H7 (cell line): ENCODE measurements around the gene SIGLEC5. TPM values are rescaled to one million over a fixed set of nuclear protein-coding genes. Genes with fewer than 3 reads are reported as not detected.

Experiments used
- DNase-seq: peaks from one replicate; pipeline ENCODE4 v3.0.0; 2012
- H3K27me3 ChIP-seq: 2 replicates; pipeline ENCODE4 v1.6.0; 2011; ENCODE audit warnings: mild to moderate bottlenecking, low read length; ENCODE audit not compliant: control insufficient read depth, insufficient read depth
- H3K36me3 ChIP-seq: replicated peaks from 2 replicates; pipeline ENCODE4 v1.5.1; 2011; ENCODE audit warnings: low read length; ENCODE audit not compliant: control insufficient read depth, insufficient read depth
- H3K4me3 ChIP-seq: 2 replicates; pipeline ENCODE4 v1.5.1; 2011; ENCODE audit warnings: low read depth, mild to moderate bottlenecking, control low read depth, low read length, moderate library complexity; ENCODE audit not compliant: insufficient read depth
- total RNA-seq: library from RNA; depleted of rRNA; stranded (reverse); fragments of >200 nt; shearing (Covaris generic); gene quantifications from 2 replicates; pipeline ENCODE4 v1.2.3, GENCODE V29; 2014

Gene SIGLEC5
- total RNA-seq, 1 experiment from 2014 or later = not detected

GRCh38 chr19:51644636-51645271, 14.6 kb upstream of the SIGLEC5 start:
- Histone ChIP-seq H3K27me3 (no peaks in the 10 kb centered on the region; the same call in 1 of the 2 replicates), H3K36me3 (no peaks in the 10 kb centered on the region), H3K4me3 (no peak overlapping the region)
- no peak for DNase-seq

GRCh38 chr19:51641648-51642047, 11.4 kb upstream of the SIGLEC5 start:
- DNase-seq = no peak
- no peaks in the 10 kb centered on the region; the same call in 1 of the 2 replicates for H3K27me3 ChIP-seq
- H3K36me3 ChIP-seq = no peaks in the 10 kb centered on the region
- H3K4me3 ChIP-seq = no peak overlapping the region

GRCh38 chr19:51640386-51640785, 10.2 kb upstream of the SIGLEC5 start:
- no peaks in the 10 kb centered on the region; the same call in 1 of the 2 replicates for H3K27me3 ChIP-seq

GRCh38 chr19:51639916-51640315, 9.7 kb upstream of the SIGLEC5 start:
- Histone ChIP-seq H3K4me3 (no peak overlapping the region), H3K36me3 (no peaks in the 10 kb centered on the region), H3K27me3 (no peaks in the 10 kb centered on the region)
- no peak for DNase-seq

More at GRCh38 chr19:51640386-51640785, 10.2 kb upstream of the SIGLEC5 start:
- DNase-seq = no peak
- Histone ChIP-seq H3K4me3 (no peak overlapping the region), H3K36me3 (no peaks in the 10 kb centered on the region)

- peak; percentile 64 for DNase-seq
- H3K36me3 ChIP-seq = no peaks in the 10 kb centered on the region
- no peak overlapping the region for H3K4me3 ChIP-seq
- H3K27me3 ChIP-seq = no peaks in the 10 kb centered on the region
Measured at GRCh38 chr19:51637362-51637978, 7.3 kb upstream of the SIGLEC5 start.

- Histone ChIP-seq H3K27me3 (no peaks in the 10 kb centered on the region), H3K4me3 (no peak overlapping the region), H3K36me3 (no peaks in the 10 kb centered on the region)
- DNase-seq = no peak
Measured at GRCh38 chr19:51632126-51632525, 1.9 kb upstream of the SIGLEC5 start.

GRCh38 chr19:51628153-51628939, 1.9 kb downstream of the SIGLEC5 start:
- Histone ChIP-seq H3K36me3 (no peaks in the 10 kb centered on the region), H3K4me3 (no peak overlapping the region), H3K27me3 (no peaks in the 10 kb centered on the region)
- DNase-seq = no peak

GRCh38 chr19:51627491-51628138, 2.6 kb downstream of the SIGLEC5 start:
- Histone ChIP-seq H3K27me3 (no peaks in the 10 kb centered on the region), H3K4me3 (no peak overlapping the region), H3K36me3 (no peaks in the 10 kb centered on the region)
- DNase-seq = no peak

- Histone ChIP-seq H3K27me3 (no peaks in the 10 kb centered on the region), H3K4me3 (no peak overlapping the region)
- DNase-seq = no peak
Measured at GRCh38 chr19:51626675-51627074, 3.5 kb downstream of the SIGLEC5 start.

GRCh38 chr19:51621178-51621577, 9.0 kb downstream of the SIGLEC5 start:
- no peak for DNase-seq
- Histone ChIP-seq H3K27me3 (no peaks in the 10 kb centered on the region), H3K4me3 (no peak overlapping the region), H3K36me3 (no peaks in the 10 kb centered on the region)

More at GRCh38 chr19:51626675-51627074, 3.5 kb downstream of the SIGLEC5 start:
- no peaks in the 10 kb centered on the region for H3K36me3 ChIP-seq

GRCh38 chr19:51615991-51616390, 14.2 kb downstream of the SIGLEC5 start:
- Histone ChIP-seq H3K4me3 (no peak overlapping the region), H3K36me3 (no peaks in the 10 kb centered on the region), H3K27me3 (no peaks in the 10 kb centered on the region)
- no peak for DNase-seq

- Histone ChIP-seq H3K4me3 (no peak overlapping the region), H3K36me3 (no peaks in the 10 kb centered on the region), H3K27me3 (no peaks in the 10 kb centered on the region)
- DNase-seq = no peak
Measured at GRCh38 chr19:51614789-51615188, 15.4 kb downstream of the SIGLEC5 start.

- no peak for DNase-seq
- Histone ChIP-seq H3K4me3 (no peak overlapping the region), H3K36me3 (no peaks in the 10 kb centered on the region), H3K27me3 (no peaks in the 10 kb centered on the region)
Measured at GRCh38 chr19:51610576-51610975, 19.6 kb downstream of the SIGLEC5 start.

- DNase-seq = peak; percentile 73
- Histone ChIP-seq H3K27me3 (no peaks in the 10 kb centered on the region), H3K4me3 (no peak overlapping the region), H3K36me3 (no peaks in the 10 kb centered on the region)
Measured at GRCh38 chr19:51607920-51608562, 22.2 kb downstream of the SIGLEC5 start.
